IMR-90 (cell line): ENCODE measurements around the gene SIM1. TPM values are rescaled to one million over a fixed set of nuclear protein-coding genes. Genes with fewer than 3 reads are reported as not detected.

ENCODE experiments used
- ATAC-seq: fragments of 200-7000 bp; cut with Tn5 transposase; 2 replicates; pipeline ENCODE4 v1.9.1; 2020; ENCODE audit warnings: low read depth, mild to moderate bottlenecking, moderate library complexity
- BruUV-seq: library from RNA; stranded (reverse); fragments of 400-500 nt; replicated peaks from 2 replicates; lab custom pipeline; 2021; lab: Mats Ljungman, UMichigan
- CTCF ChIA-PET: fragments of 300-600 bp; formaldehyde crosslinking; extraction: SDS; loops from one replicate; lab custom pipeline; 2021; ENCODE audit warnings: antibody characterized with exemption; lab: Yijun Ruan, JAX
- POLR2A ChIA-PET: fragments of 300-600 bp; sonication (Branson Sonifier 250); formaldehyde crosslinking; loops from one replicate; lab custom pipeline; 2022; ENCODE audit warnings: antibody characterized with exemption; ENCODE audit not compliant: unreplicated experiment; lab: Charles Lee
- DNase-seq: peaks from one replicate; pipeline ENCODE4 v3.0.0; 2013
- H2AFZ ChIP-seq: replicated peaks from 2 replicates; pipeline ENCODE3; 2013; ENCODE audit warnings: low read length, mild to moderate bottlenecking; ENCODE audit not compliant: poor library complexity
- H2AK5ac ChIP-seq: 2 replicates; pipeline ENCODE4 v1.6.1; 2013; ENCODE audit warnings: low read depth, low read length, inconsistent platforms
- H2AK9ac ChIP-seq: replicated peaks from 2 replicates; pipeline ENCODE3; 2013; ENCODE audit warnings: mild to moderate bottlenecking, low read depth, low read length, moderate library complexity; ENCODE audit not compliant: poor library complexity
- H2BK120ac ChIP-seq: 2 replicates; pipeline ENCODE4 v1.6.1; 2013; ENCODE audit warnings: low read depth, low read length, inconsistent platforms
- H2BK15ac ChIP-seq: 3 replicates; pipeline ENCODE4 v1.6.1; 2013; ENCODE audit warnings: low read depth, low read length, inconsistent platforms
- H2BK20ac ChIP-seq: 2 replicates; pipeline ENCODE4 v1.6.1; 2013; ENCODE audit warnings: low read depth, mild to moderate bottlenecking, inconsistent platforms, low read length, moderate library complexity
- H2BK5ac ChIP-seq: 2 replicates; pipeline ENCODE4 v1.6.1; 2013; ENCODE audit warnings: mild to moderate bottlenecking, low read depth, low read length, inconsistent platforms; ENCODE audit not compliant: poor library complexity, severe bottlenecking
- H3K14ac ChIP-seq: replicated peaks from 2 replicates; pipeline ENCODE4 v1.6.1; 2013; ENCODE audit warnings: low read depth, low read length, inconsistent platforms
- H3K18ac ChIP-seq: 2 replicates; pipeline ENCODE4 v1.6.1; 2013; ENCODE audit warnings: low read depth, low read length, control low read depth
- H3K23ac ChIP-seq: 2 replicates; pipeline ENCODE4 v1.6.1; 2013; ENCODE audit warnings: low read depth, low read length, inconsistent platforms
- H3K27ac ChIP-seq: 2 replicates; pipeline ENCODE4 v1.5.1; 2013; ENCODE audit warnings: mild to moderate bottlenecking, control low read depth, low read length; ENCODE audit not compliant: insufficient read depth
- H3K27me3 ChIP-seq: 2 replicates; pipeline ENCODE4 v1.6.1; 2013; ENCODE audit warnings: low read length; ENCODE audit not compliant: control insufficient read depth, insufficient read depth
- H3K36me3 ChIP-seq: 2 replicates; pipeline ENCODE4 v1.6.1; 2013; ENCODE audit warnings: low read length, mixed read lengths; ENCODE audit not compliant: control insufficient read depth, insufficient read depth
- H3K4ac ChIP-seq: 2 replicates; pipeline ENCODE4 v1.6.1; 2013; ENCODE audit warnings: low read depth, low read length, inconsistent platforms
- H3K4me1 ChIP-seq: 2 replicates; pipeline ENCODE4 v1.6.1; 2013; ENCODE audit warnings: low read length, mixed read lengths; ENCODE audit not compliant: control insufficient read depth, insufficient read depth
- H3K4me2 ChIP-seq: 2 replicates; pipeline ENCODE4 v1.6.1; 2013; ENCODE audit warnings: low read depth, mild to moderate bottlenecking, control low read depth, low read length, moderate library complexity
- H3K4me3 ChIP-seq: 2 replicates; pipeline ENCODE4 v1.5.1; 2013; ENCODE audit warnings: low read depth, mild to moderate bottlenecking, control low read depth, low read length, moderate library complexity; ENCODE audit not compliant: insufficient read depth
- H3K56ac ChIP-seq: 2 replicates; pipeline ENCODE4 v1.6.1; 2013; ENCODE audit warnings: low read length, inconsistent platforms; ENCODE audit not compliant: insufficient read depth; ENCODE audit errors: extremely low read depth
- H3K79me1 ChIP-seq, 2 experiments: 2 replicates each; pipeline ENCODE4 v1.6.1; 2013; ENCODE audit warnings: low read length in 2 of 2, inconsistent platforms in 1 of 2, low read depth in 1 of 2
- H3K9ac ChIP-seq: 2 replicates; pipeline ENCODE4 v1.6.1; 2013; ENCODE audit warnings: low read depth, low read length, control low read depth
- H3K9me1 ChIP-seq: 2 replicates; pipeline ENCODE4 v1.6.1; 2013; ENCODE audit warnings: low read length, inconsistent platforms; ENCODE audit not compliant: insufficient read depth
- H3K9me3 ChIP-seq: 2 replicates; pipeline ENCODE4 v1.6.1; 2013; ENCODE audit warnings: low read length; ENCODE audit not compliant: control insufficient read depth, insufficient read depth
- H4K20me1 ChIP-seq: 2 replicates; pipeline ENCODE4 v1.6.1; 2013; ENCODE audit warnings: low read length, inconsistent platforms; ENCODE audit not compliant: insufficient read depth
- H4K5ac ChIP-seq: 2 replicates; pipeline ENCODE4 v1.6.1; 2013; ENCODE audit warnings: mild to moderate bottlenecking, low read depth, low read length, control low read depth
- H4K8ac ChIP-seq, 2 experiments: 2 replicates each; pipeline ENCODE4 v1.6.1; 2013; ENCODE audit warnings: low read depth in 2 of 2, low read length in 2 of 2, control low read depth in 1 of 2, inconsistent platforms in 1 of 2
- H4K91ac ChIP-seq: 2 replicates; pipeline ENCODE4 v1.6.1; 2013; ENCODE audit warnings: low read depth, low read length, inconsistent platforms; ENCODE audit not compliant: insufficient read depth
- RCOR1 ChIP-seq: IDR thresholded peaks from 2 replicates; pipeline ENCODE4 v1.6.1; 2012; ENCODE audit warnings: mild to moderate bottlenecking, low read length, improper control_type of control experiment; ENCODE audit not compliant: insufficient replicate concordance
- WGBS, 2 experiments: methylation state at CpG; one replicate each; pipeline versions ENCODE4 v1.1.5 to v1.1.7; 2013; ENCODE audit warnings: missing lambda C conversion rate in 2 of 2; ENCODE audit not compliant: insufficient read length in 1 of 2; ENCODE audit errors: extremely low coverage in 2 of 2; 5-methylcytosine and 5-hydroxymethylcytosine counted together
- dilution Hi-C: fragments of 300-500 bp; cut with HindIII; formaldehyde crosslinking; loops from one replicate; pipeline ENCODE4 v1.14.3; 2018; ENCODE audit warnings: low sequenced_read_pairs; ENCODE audit not compliant: unreplicated experiment
- in situ Hi-C: fragments of 300-500 bp; cut with MboI; formaldehyde crosslinking; loops from 3 replicates; pipeline ENCODE4 v1.14.3; 2019; ENCODE audit warnings: low sequenced_read_pairs, inconsistent platforms, mixed read lengths
- intact Hi-C: fragments of 100-400 bp; cut with micrococcal nuclease; formaldehyde crosslinking; loops from 2 replicates; pipeline ENCODE4 v1.10.0; 2022
- polyA plus RNA-seq, 3 experiments: library from polyadenylated mRNA; depleted of rRNA; stranded (reverse); fragments of >200 nt; gene quantifications; 2 replicates each; pipeline ENCODE4 v1.2.3, GENCODE V29; 2012; ENCODE audit warnings: low replicate concordance in 1 of 3
- total RNA-seq: library from RNA; depleted of rRNA; stranded (reverse); fragments of >200 nt; gene quantifications from 2 replicates; pipeline ENCODE4 v1.2.3, GENCODE V29; 2012

Gene SIM1
- total and polyA plus RNA-seq, 2 of the 4 experiments (the other 2 are of a cell fraction): not detected

- no peak overlapping the region for H2AFZ ChIP-seq
- ATAC-seq (peak; percentile 49; the same call in 1 of the 2 replicates), DNase-seq (no peak)
- no CpG with 5 or more reads among the region's 1 CpG for WGBS, 2 experiments
- H3K27me3 ChIP-seq: no peaks in the 10 kb centered on the region
- H2BK120ac ChIP-seq: no peak overlapping the region
- H2BK5ac ChIP-seq: no peak overlapping the region
- H3K14ac ChIP-seq: no peak overlapping the region
- no peaks in the 10 kb centered on the region for H4K20me1 ChIP-seq
- no peak overlapping the region for H3K27ac ChIP-seq
- no peak overlapping the region for H2AK5ac ChIP-seq
- ChIA-PET POLR2A (interaction anchor here (0.6 kb wide), 1 partner anchor 219 kb away, joined by 3 read pairs; no protein-coding TSS in a partner anchor), CTCF (no interaction called here)
- H3K4me3 ChIP-seq: no peak overlapping the region
- no peak overlapping the region for H4K5ac ChIP-seq
- no peak overlapping the region for H2AK9ac ChIP-seq
- no TSS peak for BruUV-seq
- in situ Hi-C loops: no loop called here
- no peak overlapping the region for H3K56ac ChIP-seq
- no peak overlapping the region for H2BK15ac ChIP-seq
- no peak overlapping the region for H3K4ac ChIP-seq
- no peaks in the 10 kb centered on the region for H3K79me1 ChIP-seq
- intact Hi-C loops: no loop called here
- no peak overlapping the region for H3K23ac ChIP-seq
- no peak overlapping the region for H3K18ac ChIP-seq
- H4K8ac ChIP-seq: no peak overlapping the region
- no peak for TF ChIP-seq RCOR1
- H3K9ac ChIP-seq: no peak overlapping the region
- no peaks in the 10 kb centered on the region for H3K4me1 ChIP-seq
- dilution Hi-C loops: no loop called here
- H2BK20ac ChIP-seq: no peak overlapping the region
- no peak overlapping the region for H3K4me2 ChIP-seq
- no peak overlapping the region for H4K91ac ChIP-seq
- no peaks in the 10 kb centered on the region for H3K36me3 ChIP-seq
- no peaks in the 10 kb centered on the region for H3K9me3 ChIP-seq
- H3K9me1 ChIP-seq: peaks cover 3% of the 10 kb centered on the region; the same call in 1 of the 2 replicates
Observed at GRCh38 chr6:100335991-100336390, 128.7 kb downstream of the SIM1 start.
